ENCODE measurements around the gene EXOSC2. TPM values are rescaled to one million over a fixed set of nuclear protein-coding genes. Genes with fewer than 3 reads are reported as not detected.

The EXOSC2 gene
- polyA plus RNA-seq, 1 donor from 2014 or later: 36.3 TPM

GRCh38 chr9:130751631-130752355, 58.2 kb downstream of the EXOSC2 start:
- H3K27me3 ChIP-seq (ENCODE audit: insufficient read depth, low read depth, low read length): no peaks in the 10 kb centered on the region
- TF ChIP-seq EZH2 (IDR thresholded peaks at IDR 0.05; ENCODE audit: borderline replicate concordance, insufficient read depth, low read length, poor library complexity, severe bottlenecking) (no peak), POLR2AphosphoS5 (IDR thresholded peaks at IDR 0.05) (no peak), CTCF (IDR thresholded peaks at IDR 0.05; ENCODE audit: poor library complexity, severe bottlenecking) (no peak), EP300 (conservative IDR thresholded peaks at IDR 0.05; ENCODE audit: poor library complexity, severe bottlenecking) (no peak), TAF1 (IDR thresholded peaks at IDR 0.05; ENCODE audit: low read depth) (no peak)
- TF ChIP-seq, protein P1, sequence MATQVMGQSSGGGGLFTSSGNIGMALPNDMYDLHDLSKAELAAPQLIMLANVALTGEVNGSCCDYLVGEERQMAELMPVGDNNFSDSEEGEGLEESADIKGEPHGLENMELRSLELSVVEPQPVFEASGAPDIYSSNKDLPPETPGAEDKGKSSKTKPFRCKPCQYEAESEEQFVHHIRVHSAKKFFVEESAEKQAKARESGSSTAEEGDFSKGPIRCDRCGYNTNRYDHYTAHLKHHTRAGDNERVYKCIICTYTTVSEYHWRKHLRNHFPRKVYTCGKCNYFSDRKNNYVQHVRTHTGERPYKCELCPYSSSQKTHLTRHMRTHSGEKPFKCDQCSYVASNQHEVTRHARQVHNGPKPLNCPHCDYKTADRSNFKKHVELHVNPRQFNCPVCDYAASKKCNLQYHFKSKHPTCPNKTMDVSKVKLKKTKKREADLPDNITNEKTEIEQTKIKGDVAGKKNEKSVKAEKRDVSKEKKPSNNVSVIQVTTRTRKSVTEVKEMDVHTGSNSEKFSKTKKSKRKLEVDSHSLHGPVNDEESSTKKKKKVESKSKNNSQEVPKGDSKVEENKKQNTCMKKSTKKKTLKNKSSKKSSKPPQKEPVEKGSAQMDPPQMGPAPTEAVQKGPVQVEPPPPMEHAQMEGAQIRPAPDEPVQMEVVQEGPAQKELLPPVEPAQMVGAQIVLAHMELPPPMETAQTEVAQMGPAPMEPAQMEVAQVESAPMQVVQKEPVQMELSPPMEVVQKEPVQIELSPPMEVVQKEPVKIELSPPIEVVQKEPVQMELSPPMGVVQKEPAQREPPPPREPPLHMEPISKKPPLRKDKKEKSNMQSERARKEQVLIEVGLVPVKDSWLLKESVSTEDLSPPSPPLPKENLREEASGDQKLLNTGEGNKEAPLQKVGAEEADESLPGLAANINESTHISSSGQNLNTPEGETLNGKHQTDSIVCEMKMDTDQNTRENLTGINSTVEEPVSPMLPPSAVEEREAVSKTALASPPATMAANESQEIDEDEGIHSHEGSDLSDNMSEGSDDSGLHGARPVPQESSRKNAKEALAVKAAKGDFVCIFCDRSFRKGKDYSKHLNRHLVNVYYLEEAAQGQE (IDR thresholded peaks at IDR 0.05; ENCODE audit: borderline replicate concordance): no peak
- no peaks in the 10 kb centered on the region for H3K79me2 ChIP-seq (replicated peaks; ENCODE audit: insufficient read depth, low read length)
- H3K4me2 ChIP-seq (ENCODE audit: low read length): no peak overlapping the region
- H3K4me3 ChIP-seq (ENCODE audit: low read length): no peak overlapping the region
- H3K36me3 ChIP-seq (ENCODE audit: insufficient read depth, low read length): no peaks in the 10 kb centered on the region
- no peak overlapping the region for H2AFZ ChIP-seq (ENCODE audit: low read depth, low read length)
- H3K9me2 ChIP-seq (ENCODE audit: insufficient read depth, low read length): no peaks in the 10 kb centered on the region
- H3K9me3 ChIP-seq (ENCODE audit: low read length): no peaks in the 10 kb centered on the region
- H4K20me1 ChIP-seq (ENCODE audit: insufficient read depth): no peaks in the 10 kb centered on the region
- no peak overlapping the region for H3K27ac ChIP-seq (ENCODE audit: low read length)
- no peak overlapping the region for H3K9ac ChIP-seq (ENCODE audit: low read length)
- no peaks in the 10 kb centered on the region for H3F3A ChIP-seq (ENCODE audit: insufficient read depth, low read length, poor library complexity, severe bottlenecking)

Small RNAs within 50 kb of the gene (small RNA-seq; reads per million reads assigned to genes)
- 0 reads per million in 3 experiments for gene AL359092.1

Other genes with a start within 250 kb of the EXOSC2 start
- gene ASS1, start 248.8 kb upstream of the EXOSC2 start, polyA plus RNA-seq: 0.80 and 2.6 TPM in 2 replicates
- 59.3 and 70.5 TPM in 2 replicates for gene FUBP3, start 114.2 kb upstream of the EXOSC2 start, polyA plus RNA-seq
- 0.17 TPM in 1 of 2 replicates, not detected in the other for gene PRDM12, start 29.2 kb upstream of the EXOSC2 start, polyA plus RNA-seq
- 18.5 and 24.0 TPM in 2 replicates for gene ABL1, start 141.5 kb downstream of the EXOSC2 start, polyA plus RNA-seq
- gene QRFP, start 203.0 kb downstream of the EXOSC2 start, polyA plus RNA-seq: not detected in 2 replicates
- gene FIBCD1, start 245.5 kb downstream of the EXOSC2 start, polyA plus RNA-seq: 1.6 and 2.7 TPM in 2 replicates